ENCODE data around the gene TRAPPC4. TPM values are rescaled to one million over a fixed set of nuclear protein-coding genes. Genes with fewer than 3 reads are reported as not detected.
A peak's percentile ranks its signal among the peaks of the same experiment; 100 is the strongest.

The TRAPPC4 gene
- total and polyA plus RNA-seq, 2 of the 8 experiments (the other 6 are each of a cell fraction or from before 2014, with no cell fraction given), result 94.3 to 223 TPM

DNA sequence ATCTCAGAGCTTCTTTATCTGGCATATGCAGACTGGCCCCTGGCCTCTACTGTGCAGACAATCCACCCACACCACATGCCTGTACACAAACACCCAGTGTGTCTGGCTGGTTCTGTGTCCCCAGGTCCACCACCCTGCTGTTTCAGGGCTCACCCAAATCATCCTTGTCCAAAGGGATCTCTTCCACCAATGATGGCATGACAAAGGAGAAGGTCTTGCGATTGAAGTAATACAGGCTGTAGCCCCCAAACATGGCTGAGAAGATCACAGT lies 10.4 kb downstream of the TRAPPC4 start:
- no peak overlapping the region for H3K27ac ChIP-seq (ENCODE audit: low read depth, low read length)
- H2BK15ac ChIP-seq (ENCODE audit: low read length), result 0 out of 2 replicates have a peak overlapping the region, but pooled peaks have one; percentile 32
- no peak overlapping the region for H4K8ac ChIP-seq (ENCODE audit: extremely low read depth, insufficient read depth, low read length)
- 90% methylated on average over 1 of the region's 1 CpG; no CpG with 5 or more reads in 1 of the 2 experiments for WGBS, 2 experiments (ENCODE audit: extremely low coverage in 1 of 2, insufficient coverage in 1 of 2, insufficient read length in 1 of 2, insufficient replicate concordance in 2 of 2, low coverage in 1 of 2, low lambda C conversion rate in 2 of 2, missing lambda C conversion rate in 1 of 2)
- no peak for FAIRE-seq
- no peak overlapping the region for H2BK5ac ChIP-seq (ENCODE audit: low read depth, low read length)
- POLR2A ChIA-PET (ENCODE audit: partially characterized antibody), result interaction anchor here (0.9 to 9.7 kb wide), 5 partner anchors 16 to 31 kb away, joined by 3 to 224 read pairs (median 5); partner anchors contain the start of genes HYOU1, RPS25 and TRAPPC4
- H3K4me1 ChIP-seq (replicated peaks in 1 of 4; ENCODE audit: control insufficient read depth in 3 of 4, insufficient read depth in 4 of 4, low read length in 3 of 4), result peaks cover 6 to 13% (median 10%) of the 10 kb centered on the region in 4 experiments
- H2BK120ac ChIP-seq (replicated peaks; ENCODE audit: low read depth, low read length), result no peak overlapping the region
- DNase-seq (ENCODE audit: low read depth in 1 of 2, low spot score in 2 of 2), result no peak
- TF ChIP-seq HDAC6 (IDR thresholded peaks at IDR 0.05; ENCODE audit: low read depth, low read length), result no peak
- no peaks in the 10 kb centered on the region for H3K27me3 ChIP-seq (replicated peaks in 1 of 4; ENCODE audit: control insufficient read depth in 3 of 4, extremely low read depth in 1 of 4, insufficient read depth in 3 of 4, low read length in 3 of 4)
- peaks cover 7% of the 10 kb centered on the region; the same call in 1 of the 2 replicates for H3K23me2 ChIP-seq (ENCODE audit: low read depth, low read length)
- H3K9me3 ChIP-seq (ENCODE audit: insufficient read depth in 2 of 2, low read depth in 1 of 2, low read length in 1 of 2), result no peaks in the 10 kb centered on the region
- no peak overlapping the region for H3K14ac ChIP-seq (ENCODE audit: insufficient read length)
- no peak overlapping the region for H2AFZ ChIP-seq (ENCODE audit: low read length)
- H3K4me3 ChIP-seq (ENCODE audit: extremely low read depth in 1 of 4, insufficient read depth in 2 of 4, low read depth in 3 of 4, low read length in 4 of 4), result peak overlapping the region; percentile 64 to 84 (median 74); a peak in 5 of 8 replicates
- H2AK5ac ChIP-seq (ENCODE audit: low read depth, low read length), result no peak overlapping the region
- H3K4me2 ChIP-seq (ENCODE audit: insufficient read depth in 1 of 2, low read depth in 2 of 2, low read length in 2 of 2), result peak overlapping the region; percentile 81 to 82
- peaks cover 0 to 19% of the 10 kb centered on the region in 2 experiments; a peak in 1 of 4 replicates for H3K79me2 ChIP-seq (ENCODE audit: control insufficient read depth in 1 of 2, insufficient read depth in 2 of 2, low read length in 2 of 2)
- 0 out of 2 replicates have a peak overlapping the region, but pooled peaks have one; percentile 10 for H2BK12ac ChIP-seq (ENCODE audit: low read depth, low read length)
- peak overlapping the region in 3 of 4 experiments; percentile 17 to 91 (median 20); a peak in 4 of 7 replicates for H3K9ac ChIP-seq (replicated peaks in 1 of 4; ENCODE audit: extremely low read depth in 1 of 4, low read depth in 3 of 4, low read length in 3 of 4)
- no peak overlapping the region for H3K4ac ChIP-seq (replicated peaks; ENCODE audit: insufficient read length, low read depth, low read length)
- no peak overlapping the region for H3K56ac ChIP-seq (replicated peaks; ENCODE audit: insufficient read length, low read depth, low read length)
- no peak overlapping the region for H3K18ac ChIP-seq (ENCODE audit: extremely low read depth, low read length)
- H4K5ac ChIP-seq (ENCODE audit: insufficient read length, low read depth, low read length), result no peak overlapping the region
- H2BK20ac ChIP-seq (ENCODE audit: low read length), result no peak overlapping the region
- CTCF ChIA-PET (ENCODE audit: partially characterized antibody), result interaction anchor here (1.5 to 3.1 kb wide), 3 partner anchors 10 to 101 kb away, joined by 4 to 12 read pairs (median 4); partner anchors contain the start of genes RPS25 and TRAPPC4
- peak overlapping the region; percentile 30 for H4K91ac ChIP-seq (replicated peaks; ENCODE audit: insufficient read length, low read length)
- peaks cover 3 to 16% of the 10 kb centered on the region in 2 experiments for H4K20me1 ChIP-seq (replicated peaks in 1 of 2; ENCODE audit: control insufficient read depth in 1 of 2, insufficient read depth in 2 of 2, low read length in 2 of 2)
- peaks cover 15% of the 10 kb centered on the region for H3K79me1 ChIP-seq (ENCODE audit: low read depth, low read length)
- H3K23ac ChIP-seq (ENCODE audit: insufficient read length), result no peak overlapping the region
- H3K36me3 ChIP-seq (ENCODE audit: control insufficient read depth in 2 of 4, insufficient read depth in 4 of 4, low read length in 3 of 4), result peaks cover 7 to 45% (median 24%) of the 10 kb centered on the region in 4 experiments
